ENCODE measurements around the gene ADD2. TPM values are rescaled to one million over a fixed set of nuclear protein-coding genes. Genes with fewer than 3 reads are reported as not detected.
"Not testable (repeated sequence)": the region's sequence is repeated elsewhere in the genome, so short reads cannot be mapped to it uniquely, and the experiment has no call there.

ADD2 gene
- polyA plus RNA-seq, 4 donors, result 3.7 to 6.3 (median 6.0) TPM

DNA sequence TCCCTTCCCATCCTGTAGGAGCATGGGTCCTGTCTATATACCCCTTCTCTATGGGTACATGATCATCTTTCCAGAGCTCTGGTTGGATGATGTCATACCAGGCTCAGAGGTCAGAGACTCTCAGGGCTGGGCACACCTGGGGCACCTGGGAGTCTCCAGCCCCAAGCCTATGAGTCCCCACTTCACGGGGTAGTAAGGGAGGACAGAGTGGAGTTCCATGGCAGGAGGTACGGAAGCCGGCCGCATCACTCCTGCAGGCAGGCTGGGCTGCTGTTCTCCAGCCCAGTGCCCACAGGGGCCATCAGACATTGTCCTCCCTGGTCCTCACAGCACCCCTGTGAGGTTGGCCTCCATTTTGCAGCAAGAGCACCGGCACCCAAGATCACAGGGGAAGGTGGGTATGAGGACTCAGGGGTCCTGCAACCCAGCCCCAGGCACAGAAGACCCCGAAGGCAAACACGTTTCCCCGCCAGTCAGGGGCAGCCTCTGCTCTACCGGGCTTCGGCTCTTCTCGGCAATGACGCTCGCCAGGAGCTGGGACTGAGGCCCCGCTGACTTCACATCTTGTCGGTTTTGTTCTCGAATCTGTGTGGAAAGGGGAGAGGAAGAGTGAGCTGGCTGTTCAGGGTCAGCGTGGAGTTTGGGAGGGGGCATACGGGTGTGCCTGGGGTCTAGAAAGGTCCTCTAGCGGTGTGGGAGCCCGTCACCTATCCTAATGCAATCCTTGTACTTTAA is 91.5 kb downstream of the ADD2 start:
- DNase-seq (ENCODE audit: low read depth in 4 of 4, low spot score in 3 of 4), result no peak

DNA sequence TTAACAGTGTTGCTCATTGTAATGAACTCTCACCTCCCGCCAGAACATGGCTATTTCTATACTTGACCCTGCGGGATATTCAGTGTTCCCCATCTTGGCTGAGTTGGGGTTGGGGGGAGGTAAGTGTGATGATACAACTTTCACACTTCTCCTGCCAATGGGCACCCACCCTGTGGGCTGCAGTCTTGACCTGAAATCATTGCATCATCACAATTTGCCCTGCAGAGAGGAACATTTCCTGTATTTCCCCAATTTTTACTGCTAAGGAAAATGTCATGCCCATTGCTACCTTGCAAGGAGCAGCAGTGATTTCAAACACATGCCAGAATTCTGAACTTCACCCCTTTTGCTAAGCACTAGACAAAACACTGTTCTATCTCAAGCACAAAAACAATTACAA is 92.1 kb downstream of the ADD2 start:
- no peak for DNase-seq (ENCODE audit: low read depth in 4 of 4, low spot score in 3 of 4)

DNA sequence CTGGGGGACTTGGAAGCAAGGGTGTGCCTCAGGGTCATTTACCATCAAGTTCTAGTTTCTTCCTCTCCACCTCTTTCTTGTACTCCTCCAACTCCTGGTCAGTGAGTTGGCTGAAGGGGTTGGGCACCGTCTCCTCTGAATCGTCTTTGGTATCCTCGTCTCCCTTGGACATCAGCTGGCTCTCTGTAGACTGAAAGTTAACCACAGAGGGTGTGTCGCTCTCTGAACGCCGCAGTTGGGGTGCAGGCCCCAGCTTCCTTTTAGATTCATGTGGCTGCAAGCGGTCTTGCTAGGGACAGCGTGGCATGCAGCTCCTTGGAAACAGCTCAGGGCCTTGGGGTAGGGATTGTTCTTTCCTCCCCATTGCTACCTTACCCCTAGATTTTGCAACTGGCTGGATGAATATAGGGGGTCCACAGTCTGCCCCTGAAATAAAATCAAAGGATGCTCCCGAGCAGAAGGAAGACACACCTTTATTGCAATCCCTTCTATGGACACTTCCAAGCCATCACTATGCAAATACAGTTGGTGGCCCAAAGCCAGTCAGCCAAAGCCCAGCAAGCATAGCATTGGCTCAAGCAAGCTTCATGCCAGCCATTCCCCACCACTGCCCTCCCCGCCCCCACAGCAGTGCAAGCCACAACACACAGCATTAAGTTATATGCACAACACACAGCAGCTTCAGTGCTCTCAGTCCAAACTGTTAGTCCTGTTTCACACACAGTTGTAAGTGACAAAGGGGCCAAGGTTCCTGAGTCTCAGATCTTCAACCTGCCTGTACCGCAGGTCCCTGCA is 93.2 kb downstream of the ADD2 start:
- DNase-seq (ENCODE audit: low read depth in 4 of 4, low spot score in 3 of 4), result no peak

DNA sequence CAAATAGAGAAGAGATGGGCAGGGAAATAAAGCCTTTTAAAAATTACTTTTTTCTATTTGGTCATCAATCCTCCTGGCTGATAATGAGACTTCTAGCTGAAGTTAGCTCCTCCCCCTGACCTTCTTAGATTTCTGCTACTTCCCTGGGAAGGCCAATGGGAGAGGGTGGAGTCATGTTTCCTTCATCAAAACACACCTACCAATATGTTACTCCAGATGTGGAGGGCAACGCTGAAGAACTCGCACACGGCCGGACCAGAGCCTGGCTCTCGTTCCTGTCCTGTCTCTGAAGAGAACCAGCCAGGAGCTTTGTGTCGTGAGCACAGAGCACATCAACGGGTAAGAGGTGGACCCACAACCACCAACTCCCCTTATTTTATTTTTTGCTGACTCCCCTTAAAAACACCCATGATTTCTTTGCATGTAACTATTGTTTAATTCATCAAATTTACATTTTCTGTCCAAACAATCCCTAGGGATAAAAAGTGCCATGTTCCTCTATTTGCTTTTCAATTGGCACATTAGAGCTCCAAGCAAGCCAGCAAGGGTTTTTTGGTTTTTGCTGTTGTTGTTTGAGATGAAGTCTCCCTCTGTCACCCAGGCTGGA is 94.9 kb downstream of the ADD2 start:
- peak in 1 of 4 donors; percentile 35 for DNase-seq (ENCODE audit: low read depth in 4 of 4, low spot score in 3 of 4)

GRCh38 chr2:70671092-70671675 is 96.8 kb downstream of the ADD2 start:
- no peak for DNase-seq (ENCODE audit: low read depth in 4 of 4, low spot score in 3 of 4)

GRCh38 chr2:70670626-70671025 is 97.4 kb downstream of the ADD2 start:
- no peak for DNase-seq (ENCODE audit: low read depth in 4 of 4, low spot score in 3 of 4)

DNA sequence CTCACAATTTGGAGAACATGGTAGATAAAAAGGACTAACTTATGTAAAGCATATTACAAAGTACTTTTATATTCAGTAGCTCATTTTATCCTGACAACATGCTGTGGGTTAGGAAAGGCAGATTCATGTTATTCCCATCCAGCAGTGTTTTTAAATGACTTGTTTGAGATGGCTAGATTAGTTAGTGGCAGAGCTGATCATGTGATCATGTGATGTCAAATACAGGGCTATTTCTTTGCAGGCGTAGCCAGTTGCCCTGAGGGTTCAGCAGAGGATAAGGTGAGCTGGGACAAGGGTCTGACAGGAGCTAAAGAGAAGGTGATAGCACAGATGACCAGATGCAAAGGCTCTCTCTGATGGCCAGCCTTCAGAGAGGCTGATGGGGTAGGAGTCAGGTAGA is 97.8 kb downstream of the ADD2 start:
- no peak for DNase-seq (ENCODE audit: low read depth in 4 of 4, low spot score in 3 of 4)

DNA sequence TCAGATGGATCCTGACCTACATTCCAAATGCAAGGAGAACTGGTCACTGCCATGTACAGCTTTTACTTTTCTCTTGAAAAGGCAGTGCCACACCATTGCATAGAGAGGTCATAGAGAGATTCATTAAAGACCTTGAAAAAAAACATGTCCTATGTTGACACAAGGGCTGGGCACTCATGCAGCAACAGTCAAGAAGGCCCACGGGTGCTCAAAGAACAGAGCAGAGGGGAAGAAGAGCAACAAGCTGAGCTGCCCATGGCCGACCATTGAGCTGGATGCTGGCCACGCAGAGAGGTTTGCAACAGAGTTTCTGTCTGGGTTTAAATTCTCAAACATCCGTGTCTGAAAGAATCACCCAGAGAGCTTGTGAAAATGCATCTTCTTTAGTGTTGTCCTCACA is 99.1 kb downstream of the ADD2 start:
- no peak for DNase-seq (ENCODE audit: low read depth in 4 of 4, low spot score in 3 of 4)

- DNase-seq (ENCODE audit: low read depth in 4 of 4, low spot score in 3 of 4), result no peak
Measured at GRCh38 chr2:70668432-70668831, 99.6 kb downstream of the ADD2 start.

- no peak for DNase-seq (ENCODE audit: low read depth in 4 of 4, low spot score in 3 of 4)
Measured at GRCh38 chr2:70664525-70664924, 103.5 kb downstream of the ADD2 start.

DNA sequence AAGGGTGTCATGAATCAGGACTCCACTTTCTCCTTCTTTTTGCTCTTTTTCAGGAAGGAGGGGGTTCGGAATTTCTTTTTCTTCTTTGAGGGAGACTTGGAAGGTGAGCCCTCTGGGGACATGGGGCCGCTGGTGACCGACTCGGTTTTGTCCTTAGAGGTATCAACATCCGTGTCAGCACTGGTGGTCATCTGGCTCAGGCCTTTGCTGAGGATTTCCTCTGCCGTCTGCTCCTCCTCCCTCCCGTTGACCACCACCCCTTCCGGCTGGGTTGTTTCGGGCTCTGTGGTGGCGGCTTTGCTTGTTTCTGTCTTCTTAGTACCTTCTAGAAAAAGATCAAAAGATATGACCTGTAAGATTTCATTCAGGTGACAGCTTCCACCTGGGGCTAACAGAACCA is 104.6 kb downstream of the ADD2 start:
- no peak for DNase-seq (ENCODE audit: low read depth in 4 of 4, low spot score in 3 of 4)

DNA sequence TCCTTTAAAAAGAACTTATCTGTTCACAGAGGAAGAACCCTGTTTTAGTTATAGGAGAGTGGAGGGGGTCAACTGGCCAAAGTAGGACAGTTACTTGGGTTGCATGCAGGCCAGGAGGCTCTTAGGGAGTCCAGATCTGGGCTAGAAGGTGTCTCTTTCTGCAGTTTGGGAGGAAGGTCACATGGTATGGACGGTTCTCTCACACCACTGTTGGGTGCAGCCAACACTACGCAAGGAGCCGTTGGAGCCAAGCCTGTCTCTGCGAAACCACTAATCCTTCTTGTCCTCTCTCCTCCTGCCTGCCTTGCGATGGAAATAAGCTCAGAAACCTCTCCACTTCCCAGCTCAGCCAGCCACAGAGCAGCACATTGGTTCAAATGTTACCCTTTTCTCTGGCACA is 108.4 kb downstream of the ADD2 start:
- DNase-seq (ENCODE audit: low read depth in 4 of 4, low spot score in 3 of 4), result no peak

DNA sequence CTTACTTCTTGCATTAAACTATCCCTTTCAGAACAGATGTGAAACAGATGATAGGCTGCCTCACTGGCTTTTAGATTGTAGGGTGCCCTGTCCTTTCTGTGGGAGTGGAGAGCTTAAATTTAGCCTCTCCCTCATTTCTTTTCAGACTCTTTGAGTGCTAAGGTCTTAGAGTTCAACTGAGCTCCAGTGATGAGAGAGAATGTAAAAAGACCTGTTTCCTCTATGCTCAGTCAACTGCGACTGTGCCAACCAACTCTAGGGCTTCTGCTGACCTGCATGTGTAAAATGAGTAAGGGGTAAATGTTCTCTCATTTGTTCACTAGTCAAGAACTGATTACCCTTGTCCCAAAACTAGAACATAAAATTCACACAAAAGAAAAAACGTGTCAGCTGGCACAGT is 109.5 kb downstream of the ADD2 start:
- peak in 1 of 4 donors; percentile 41 for DNase-seq (ENCODE audit: low read depth in 4 of 4, low spot score in 3 of 4)

GRCh38 chr2:70657246-70657645 is 110.8 kb downstream of the ADD2 start:
- no peak for DNase-seq (ENCODE audit: low read depth in 4 of 4, low spot score in 3 of 4)

DNA sequence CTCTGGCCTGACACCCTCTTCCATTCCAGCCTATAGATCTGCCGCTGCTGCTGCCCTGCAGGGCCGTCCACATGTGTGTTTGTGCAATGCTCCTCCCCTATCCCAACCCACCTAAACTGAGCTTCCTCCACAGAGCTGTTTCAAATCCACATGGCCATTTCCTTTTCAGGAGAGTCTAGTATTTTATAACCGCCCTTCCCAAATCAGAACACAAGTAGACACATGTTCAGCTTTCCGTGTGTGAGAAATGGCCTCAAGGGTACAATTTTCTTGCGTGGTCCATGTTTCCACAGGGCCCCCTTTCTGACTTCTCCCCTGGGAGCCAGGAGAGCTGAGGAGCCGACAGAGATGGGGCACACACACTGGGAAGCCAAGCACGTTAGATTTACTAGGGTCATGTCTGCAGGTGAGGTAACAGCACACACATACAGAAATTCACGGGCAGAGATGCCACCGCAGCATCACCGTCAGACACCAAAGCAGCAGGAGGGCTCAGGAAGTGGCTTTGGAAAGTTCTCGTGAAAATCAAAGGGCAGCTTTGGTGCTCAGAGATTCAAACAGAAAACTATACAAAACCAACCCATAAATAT is 111.5 kb downstream of the ADD2 start:
- DNase-seq (ENCODE audit: low read depth in 4 of 4, low spot score in 3 of 4), result no peak

- DNase-seq (ENCODE audit: low read depth in 4 of 4, low spot score in 3 of 4), result no peak
Measured at GRCh38 chr2:70655786-70656185, 112.2 kb downstream of the ADD2 start.

DNA sequence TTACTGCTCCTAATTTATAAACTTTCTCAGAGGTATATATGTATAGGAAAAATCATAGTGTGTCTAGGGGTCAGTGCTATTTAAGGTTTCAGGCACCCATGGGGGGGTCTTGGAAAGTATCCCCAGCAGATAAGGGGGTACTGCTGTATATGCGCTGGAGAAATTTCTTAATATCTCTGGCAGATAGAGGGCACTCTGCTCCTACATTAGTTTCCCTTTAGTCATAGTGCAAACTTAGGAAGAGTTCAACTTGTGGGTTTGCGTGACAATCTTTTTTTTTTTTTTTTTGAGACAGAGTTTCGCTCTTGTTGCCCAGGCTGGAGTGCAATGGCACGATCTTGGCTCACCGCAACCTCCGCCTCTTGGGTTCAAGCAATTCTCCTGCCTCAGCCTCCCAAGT is 112.8 kb downstream of the ADD2 start:
- DNase-seq (ENCODE audit: low read depth in 4 of 4, low spot score in 3 of 4), result not testable (repeated sequence)

DNA sequence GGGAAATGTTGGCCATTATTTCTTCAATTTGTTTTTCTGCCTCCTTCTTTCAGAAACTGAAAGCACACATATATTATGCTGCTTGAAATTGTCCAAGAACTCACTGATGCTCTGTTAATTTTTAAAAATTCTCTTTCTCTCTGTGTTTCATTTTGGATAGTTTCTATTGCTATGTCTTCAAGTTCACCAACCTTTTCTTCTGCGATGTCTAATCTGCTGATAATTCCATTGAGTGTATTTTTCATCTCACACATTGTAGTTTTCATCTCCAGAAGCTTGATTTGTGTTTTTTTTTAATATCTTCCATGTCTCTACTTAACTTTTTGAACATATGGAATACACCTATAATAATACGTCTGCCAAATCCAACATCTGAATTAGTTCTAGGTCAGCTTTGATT is 116.3 kb downstream of the ADD2 start:
- no peak for DNase-seq (ENCODE audit: low read depth in 4 of 4, low spot score in 3 of 4)

DNA sequence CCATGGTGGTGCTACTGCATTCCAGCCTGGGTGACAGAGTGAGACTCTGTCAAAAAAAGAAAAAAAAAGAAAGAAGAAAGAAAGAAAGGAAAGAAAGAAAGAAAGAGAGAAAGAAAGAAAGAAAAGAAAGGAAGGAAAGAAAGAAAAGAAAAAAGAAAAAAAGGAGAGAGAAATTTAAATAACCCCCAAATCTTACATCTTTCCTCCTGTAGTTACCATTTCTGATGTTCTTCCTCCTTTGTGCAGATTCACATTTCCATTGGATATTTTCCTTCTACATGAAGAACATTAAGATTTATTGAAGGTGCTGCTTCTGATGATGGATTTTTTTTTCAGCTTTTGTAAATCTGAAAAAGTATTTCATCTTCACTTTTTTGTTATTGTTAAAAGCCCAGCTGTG is 117.0 kb downstream of the ADD2 start:
- no peak for DNase-seq (ENCODE audit: low read depth in 4 of 4, low spot score in 3 of 4)

DNA sequence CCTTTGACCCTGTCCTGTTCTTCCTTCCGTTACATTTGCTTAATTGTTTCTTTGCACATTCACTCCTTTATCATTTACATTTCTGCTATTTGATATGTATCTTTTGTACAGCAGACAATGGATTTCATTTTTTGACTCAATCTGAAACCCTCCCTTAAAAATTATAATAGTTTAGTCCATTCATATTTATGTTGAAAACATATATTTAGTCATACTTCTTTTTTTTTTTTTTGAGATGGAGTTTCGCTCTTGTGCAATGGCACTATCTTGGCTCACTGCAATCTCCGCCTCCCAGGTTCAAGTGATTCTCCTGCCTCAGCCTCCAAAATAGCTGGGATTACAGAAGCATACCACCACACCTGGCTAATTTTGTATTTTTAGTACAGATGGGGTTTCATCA is 119.0 kb downstream of the ADD2 start:
- no peak for DNase-seq (ENCODE audit: low read depth in 4 of 4, low spot score in 3 of 4)

GRCh38 chr2:70647873-70648481 is 120.0 kb downstream of the ADD2 start:
- DNase-seq (ENCODE audit: low read depth in 4 of 4, low spot score in 3 of 4), result peak in 3 of 4 donors; percentile 32 to 60 (median 53)

All from left renal pelvis (tissue), 4 donors.